Stimulated activated CD4-positive, alpha-beta T cell treated with anti-CD3 and anti-CD28 coated beads, Interleukin-4, amount 100 ng/mL, for 24 hours (primary cell): ENCODE data around the gene TRIM32.
A peak's percentile ranks its signal among the peaks of the same experiment; 100 is the strongest.

ENCODE experiments used
- DNase-seq: peaks from one replicate; pipeline ENCODE4 v3.0.0-alpha.2; 2020

The TRIM32 gene

GRCh38 chr9:116687074-116687753 is at the start of gene TRIM32:
TRIM32 (plus strand) TSS chr9:116687305; CDS start chr9:116697743, 10,438 bp downstream.
- peak; percentile 95 for DNase-seq

DNA sequence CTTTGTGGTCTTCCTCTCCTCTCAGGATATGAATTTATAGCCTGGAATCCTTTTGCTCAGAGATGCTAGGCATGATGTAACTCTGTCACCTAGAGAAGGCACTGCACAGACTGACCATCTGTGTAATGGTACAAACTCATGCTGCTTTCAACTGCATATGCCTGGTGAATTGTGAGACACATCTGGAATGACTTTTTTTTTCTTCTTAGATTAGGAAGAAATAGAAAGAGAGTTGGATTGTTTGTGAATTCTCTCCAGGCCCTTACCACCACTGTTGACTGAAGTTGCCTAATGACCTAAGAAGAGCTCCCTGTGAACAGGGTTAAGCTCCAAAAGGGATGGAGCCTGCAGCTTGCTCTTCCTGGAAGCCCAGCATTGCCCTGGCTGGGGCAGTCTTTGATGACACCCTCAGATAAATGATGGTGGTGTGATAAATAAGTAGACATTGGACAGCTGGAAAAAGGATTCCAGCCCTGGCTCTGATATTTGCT is 47.8 kb upstream of the TRIM32 start:
- no peak for DNase-seq

GRCh38 chr9:116641292-116642059 is 45.6 kb upstream of the TRIM32 start:
- DNase-seq: no peak

- DNase-seq: no peak
Measured at GRCh38 chr9:116643691-116644090, 43.4 kb upstream of the TRIM32 start.

- no peak for DNase-seq
Measured at GRCh38 chr9:116644091-116644688, 42.9 kb upstream of the TRIM32 start.

- DNase-seq: no peak
Measured at GRCh38 chr9:116646661-116647514, 40.2 kb upstream of the TRIM32 start.

DNA sequence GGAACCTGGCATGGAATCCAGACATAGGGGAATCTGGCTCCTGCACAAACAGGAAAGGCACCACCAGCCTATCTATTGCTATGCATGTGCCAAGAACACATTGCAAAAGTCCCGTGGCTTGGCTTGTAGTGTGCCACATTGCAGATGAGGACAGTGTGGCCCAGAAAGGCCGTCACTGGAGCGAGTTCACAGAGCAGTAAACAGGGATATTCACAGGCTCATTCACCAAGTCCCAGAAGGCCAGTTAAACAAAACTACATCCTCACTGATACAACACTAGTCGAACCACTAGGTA is 39.6 kb upstream of the TRIM32 start:
- no peak for DNase-seq

GRCh38 chr9:116653348-116654058 is 33.6 kb upstream of the TRIM32 start:
- DNase-seq: no peak

DNA sequence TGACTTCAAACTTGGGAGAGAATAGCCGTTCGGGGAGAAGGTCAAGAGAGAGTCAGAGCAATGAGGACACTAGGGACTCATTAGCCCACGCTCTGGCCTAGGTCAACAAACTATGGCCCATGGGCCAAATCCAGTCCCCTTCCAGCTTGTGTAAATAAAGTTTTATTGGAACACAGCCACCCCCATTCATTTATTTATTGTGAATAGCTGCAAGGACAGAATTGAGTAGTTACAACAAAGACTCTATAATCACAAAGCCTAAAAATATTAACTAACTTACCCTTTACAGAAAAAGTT is 33.1 kb upstream of the TRIM32 start:
- DNase-seq: no peak

DNA sequence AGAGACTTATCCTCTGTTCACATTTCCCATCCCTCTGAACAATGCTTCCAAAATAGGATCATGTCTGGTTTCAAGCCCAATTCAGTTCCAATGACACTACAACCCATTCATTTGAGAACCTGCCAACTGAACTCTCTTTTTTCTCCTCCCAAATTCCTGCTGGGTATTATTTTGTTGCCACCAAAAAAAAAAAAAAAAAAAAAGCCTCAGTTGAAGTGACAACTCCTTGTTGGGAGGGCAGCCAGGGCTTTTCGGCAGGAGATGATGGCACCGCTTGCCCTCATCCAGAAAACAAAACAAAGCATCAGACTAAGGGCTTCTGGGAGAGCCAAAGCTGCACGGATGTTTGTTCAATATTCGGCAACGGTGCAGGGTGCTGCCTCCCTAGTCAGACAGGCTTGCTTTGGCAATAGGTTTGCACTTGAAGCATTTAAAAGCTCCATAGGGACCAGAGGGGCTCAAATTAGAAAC is 30.6 kb upstream of the TRIM32 start:
- DNase-seq: no peak

GRCh38 chr9:116656977-116657376 is 30.1 kb upstream of the TRIM32 start:
- no peak for DNase-seq

- DNase-seq: no peak
Measured at GRCh38 chr9:116658265-116658664, 28.8 kb upstream of the TRIM32 start.

DNA sequence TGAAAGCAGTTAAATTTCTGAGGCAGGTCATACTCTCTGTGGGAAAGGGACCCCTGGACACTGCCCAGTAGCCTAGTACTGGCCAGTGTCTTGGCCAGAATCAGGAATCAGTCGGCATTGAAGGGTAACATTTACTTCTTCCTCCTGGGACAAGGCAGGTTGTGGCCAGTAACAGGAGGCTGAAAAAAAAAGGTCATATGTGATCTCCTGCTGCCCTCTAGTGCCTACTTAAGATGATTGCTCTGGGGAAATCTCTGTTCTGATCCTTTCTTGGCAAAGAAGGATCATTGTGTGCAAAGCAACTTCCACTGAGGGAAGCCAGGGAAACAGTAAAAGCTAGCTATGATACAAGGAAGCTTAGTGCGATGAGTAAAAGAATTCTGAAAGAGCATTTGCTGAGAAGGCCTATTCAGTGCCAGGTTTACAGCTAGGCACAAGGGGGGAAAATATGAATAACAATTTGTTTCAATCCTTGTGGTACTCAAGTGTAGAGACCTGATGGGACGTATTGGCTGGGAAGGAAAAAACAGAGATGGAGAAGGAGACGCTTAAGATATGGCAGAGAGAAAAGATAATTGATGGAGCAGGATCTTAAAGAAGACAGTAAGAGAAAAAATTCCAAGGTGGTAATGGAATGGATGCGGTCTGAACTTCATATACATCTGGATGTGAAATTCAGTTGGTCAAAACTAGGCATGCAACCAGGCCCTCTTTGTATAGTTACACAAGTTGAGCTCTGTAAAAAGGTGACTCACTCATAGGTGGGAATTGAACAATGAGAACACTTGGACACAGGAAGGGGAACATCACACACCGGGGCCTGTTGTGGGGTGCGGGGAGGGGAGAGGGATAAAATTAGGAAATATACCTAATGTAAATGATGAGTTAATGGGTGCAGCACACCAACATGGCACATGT is 25.8 kb upstream of the TRIM32 start:
- DNase-seq: peak; percentile 13

DNA sequence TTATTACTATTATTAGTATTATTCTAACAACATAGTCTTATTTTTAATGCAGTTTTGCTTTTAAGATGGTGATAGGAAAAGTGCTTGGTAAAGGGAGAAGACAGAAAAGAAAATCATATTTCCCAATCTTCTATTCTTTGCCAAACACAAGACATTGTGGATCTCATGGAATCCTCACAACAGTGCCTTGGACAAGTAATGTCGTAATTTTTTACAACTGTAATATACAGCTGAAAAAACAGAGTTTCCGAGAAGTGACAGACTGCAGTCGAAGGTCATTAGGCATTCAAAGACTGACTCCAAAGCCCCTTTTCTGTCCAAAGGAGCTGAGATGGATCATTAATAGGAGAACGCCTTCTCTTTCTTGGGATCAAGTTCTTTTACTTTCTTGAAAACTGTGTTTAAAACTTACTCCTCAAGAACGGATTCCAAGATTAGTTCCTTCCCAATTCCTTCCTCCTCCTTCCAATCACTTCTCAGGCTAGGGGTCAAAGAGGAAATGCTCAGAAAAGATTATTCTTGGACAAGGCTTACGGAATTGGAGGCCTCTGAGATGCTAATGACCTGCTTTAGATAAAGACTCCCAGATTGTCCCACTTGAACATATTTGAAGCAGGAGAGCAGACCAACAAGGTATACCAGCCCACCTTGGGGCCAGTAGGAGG is 24.3 kb upstream of the TRIM32 start:
- DNase-seq: no peak

GRCh38 chr9:116663581-116663980 is 23.5 kb upstream of the TRIM32 start:
- no peak for DNase-seq

GRCh38 chr9:116668970-116669695 is 18.0 kb upstream of the TRIM32 start:
- no peak for DNase-seq

DNA sequence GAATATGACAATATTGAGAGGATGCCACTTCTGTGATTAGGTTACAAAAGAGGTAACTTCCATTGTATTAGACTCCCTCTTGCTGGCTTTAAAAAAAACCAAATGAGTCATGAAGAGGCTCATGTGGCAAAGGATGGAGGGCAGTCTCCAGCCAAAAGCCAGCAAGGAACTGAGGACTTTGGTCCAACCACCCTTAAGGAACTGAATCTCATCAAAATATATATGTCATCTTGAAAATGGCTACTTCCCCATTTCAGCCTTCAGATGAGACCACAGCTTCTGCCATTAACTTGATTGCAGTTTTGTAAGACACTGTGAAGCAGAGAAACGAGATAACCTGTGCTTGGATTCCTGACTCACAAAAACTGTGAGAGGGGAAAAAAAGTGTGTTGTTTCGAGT is 15.5 kb upstream of the TRIM32 start:
- no peak for DNase-seq

DNA sequence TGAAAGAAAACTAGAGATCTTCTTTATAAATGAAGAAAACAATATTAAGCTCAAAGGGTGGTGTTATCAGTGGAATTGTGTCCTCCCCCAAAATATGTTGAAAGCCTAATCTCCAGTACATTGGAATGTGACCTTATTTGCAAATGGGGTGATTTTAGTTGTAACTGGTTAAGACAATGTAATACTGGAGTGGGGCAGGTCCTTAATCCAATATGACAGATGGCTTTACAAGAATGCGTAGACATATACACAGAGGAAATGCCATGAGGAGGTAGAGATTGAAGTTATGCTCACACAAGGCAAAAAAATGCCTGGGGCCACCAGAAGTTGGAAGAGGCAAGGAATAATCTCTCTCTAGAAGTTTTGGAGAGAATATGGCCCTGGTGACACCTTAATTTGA is 13.7 kb upstream of the TRIM32 start:
- DNase-seq: no peak

DNA sequence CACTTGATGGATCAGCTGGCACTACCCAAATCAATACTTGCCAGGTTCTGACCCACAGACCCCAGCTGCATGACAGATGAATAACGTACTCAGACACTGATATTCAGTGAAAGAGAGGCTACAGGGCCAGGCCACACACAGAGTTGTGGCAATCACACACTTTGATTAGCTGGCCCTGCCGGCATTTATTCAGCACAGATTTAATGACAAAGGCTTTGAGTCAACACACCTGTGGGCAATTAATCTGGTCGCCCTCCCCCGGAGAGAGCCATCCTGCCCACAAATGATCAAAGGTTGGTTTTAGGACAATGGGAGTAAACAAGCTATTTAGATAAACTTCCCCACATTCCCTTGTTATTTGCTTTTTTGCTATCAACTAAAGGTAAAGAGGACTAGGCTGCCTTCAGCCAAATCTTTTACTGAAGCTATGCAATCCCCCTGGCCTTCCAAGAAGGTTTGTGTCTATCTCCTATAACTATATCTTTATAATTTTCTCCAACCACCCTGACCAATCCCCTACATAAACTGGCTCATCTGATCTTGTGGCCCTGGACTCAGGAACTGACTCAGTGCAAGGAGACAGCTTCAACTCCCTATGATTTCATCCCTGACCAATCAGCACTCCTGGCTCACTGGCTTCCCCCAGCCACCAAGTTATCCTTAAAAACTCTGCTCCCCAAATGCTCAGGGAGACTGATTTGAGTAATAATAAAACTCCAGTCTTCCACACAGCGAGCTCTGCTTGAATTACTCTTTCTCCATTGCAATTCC is 12.7 kb upstream of the TRIM32 start:
- no peak for DNase-seq
